Neural progenitor cell (in vitro differentiated cells): ENCODE data around the gene CD200. TPM values are rescaled to one million over a fixed set of nuclear protein-coding genes. Genes with fewer than 3 reads are reported as not detected.

Experiments used
- DNase-seq: peaks from one replicate; pipeline ENCODE4 v3.0.0-alpha.2; 2016; ENCODE audit warnings: low spot score
- H2AFZ ChIP-seq: fragments of 200-600 bp; sonication (generic); replicated peaks from 2 replicates; pipeline ENCODE4 v1.6.1; 2016; ENCODE audit warnings: antibody characterized with exemption
- H3F3A ChIP-seq: fragments of 200-600 bp; sonication (generic); 2 replicates; pipeline ENCODE4 v1.6.1; 2016; ENCODE audit warnings: antibody characterized with exemption, low read depth
- H3K27ac ChIP-seq: fragments of 200-600 bp; sonication (generic); 2 replicates; pipeline ENCODE4 v1.5.1; 2016; ENCODE audit warnings: mild to moderate bottlenecking
- H3K27me3 ChIP-seq: fragments of 200-600 bp; sonication (generic); 2 replicates; pipeline ENCODE4 v1.6.1; 2016; ENCODE audit warnings: mild to moderate bottlenecking, moderate library complexity
- H3K36me3 ChIP-seq: fragments of 200-600 bp; sonication (generic); 2 replicates; pipeline ENCODE4 v1.5.1; 2016
- H3K4me1 ChIP-seq: fragments of 200-600 bp; sonication (generic); 2 replicates; pipeline ENCODE4 v1.6.1; 2016; ENCODE audit warnings: mixed run types
- H3K4me2 ChIP-seq: fragments of 200-600 bp; sonication (generic); 2 replicates; pipeline ENCODE4 v1.6.1; 2016
- H3K4me3 ChIP-seq: fragments of 200-600 bp; sonication (generic); 2 replicates; pipeline ENCODE4 v1.5.1; 2016
- H3K79me2 ChIP-seq: fragments of 200-600 bp; sonication (generic); 2 replicates; pipeline ENCODE4 v1.6.1; 2016; ENCODE audit warnings: low read depth
- H3K9ac ChIP-seq: fragments of 200-600 bp; sonication (generic); 2 replicates; pipeline ENCODE4 v1.6.1; 2016
- H3K9me3 ChIP-seq: fragments of 200-600 bp; sonication (generic); 2 replicates; pipeline ENCODE4 v1.5.1; 2016; ENCODE audit warnings: low read depth
- H4K20me1 ChIP-seq: fragments of 200-600 bp; sonication (generic); 2 replicates; pipeline ENCODE4 v1.6.1; 2016; ENCODE audit warnings: low read depth
- H3K27ac Mint-ChIP-seq: 3 replicates; pipeline ENCODE4 v1.8.0; 2021; ENCODE audit warnings: mixed read lengths
- H3K27me3 Mint-ChIP-seq: 2 replicates; pipeline ENCODE4 v1.8.0; 2022; ENCODE audit warnings: low read depth, mild to moderate bottlenecking, inconsistent platforms, moderate library complexity, mixed read lengths; ENCODE audit not compliant: insufficient read depth
- H3K36me3 Mint-ChIP-seq: 3 replicates; pipeline ENCODE4 v1.8.0; 2021; ENCODE audit warnings: mixed read lengths
- H3K4me1 Mint-ChIP-seq: 3 replicates; pipeline ENCODE4 v1.8.0; 2021; ENCODE audit warnings: mixed read lengths
- H3K4me3 Mint-ChIP-seq: 3 replicates; pipeline ENCODE4 v1.8.0; 2021; ENCODE audit warnings: mild to moderate bottlenecking, moderate library complexity, mixed read lengths
- H3K9me3 Mint-ChIP-seq: 3 replicates; pipeline ENCODE4 v1.8.0; 2020; ENCODE audit warnings: mixed read lengths
- EZH2 ChIP-seq: fragments of 200-600 bp; sonication (generic); IDR thresholded peaks from 2 replicates; pipeline ENCODE4 v1.6.1; 2017; ENCODE audit warnings: antibody characterized with exemption, mild to moderate bottlenecking, moderate library complexity
- EZH2phosphoT487 ChIP-seq: fragments of 200-600 bp; sonication (generic); IDR thresholded peaks from 2 replicates; pipeline ENCODE4 v1.6.1; 2017; ENCODE audit warnings: antibody characterized with exemption
- total RNA-seq: library from RNA; depleted of rRNA; stranded (reverse); fragments of >200 nt; gene quantifications from 2 replicates; pipeline ENCODE4 v1.2.3, GENCODE V29; 2015; ENCODE audit warnings: low replicate concordance
- TF ChIP-seq, protein P1 (sequence below): fragments of 200-600 bp; sonication (generic); IDR thresholded peaks from 2 replicates; pipeline ENCODE4 v1.5.1; 2017; ENCODE audit warnings: antibody characterized with exemption, mild to moderate bottlenecking

The CD200 gene
- total RNA-seq, 1 donor from 2014 or later = 48.4 TPM

DNA sequence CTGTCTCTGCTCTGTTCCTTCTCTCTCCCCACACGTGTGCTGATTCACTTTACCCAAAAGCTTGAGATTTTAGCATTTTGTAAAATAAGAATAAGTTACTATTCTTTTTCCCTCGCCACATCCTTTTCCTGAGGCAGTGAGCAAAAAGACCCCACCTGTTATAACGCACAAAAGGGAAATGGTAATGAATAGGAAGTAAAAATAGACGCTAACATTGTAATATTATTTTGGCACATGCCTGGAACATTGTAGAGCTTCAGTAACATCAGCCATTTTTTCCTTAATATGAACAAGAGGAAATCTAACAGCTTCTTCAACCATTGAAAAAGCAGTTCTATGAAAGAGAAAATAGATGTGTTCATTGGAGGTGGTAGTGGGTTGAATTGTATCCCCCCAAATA is 40.5 kb downstream of the CD200 start:
- H3K9ac ChIP-seq = no peak overlapping the region
- no peaks in the 10 kb centered on the region for H3K36me3 ChIP-seq
- H3K9me3 Mint-ChIP-seq = no peaks in the 10 kb centered on the region
- H3K4me2 ChIP-seq = no peak overlapping the region
- no peaks in the 10 kb centered on the region for H3F3A ChIP-seq
- no peak for DNase-seq
- no peak overlapping the region for H3K4me3 ChIP-seq
- H3K79me2 ChIP-seq = no peaks in the 10 kb centered on the region
- H3K9me3 ChIP-seq = no peaks in the 10 kb centered on the region
- H3K4me3 Mint-ChIP-seq = no peak overlapping the region
- no peaks in the 10 kb centered on the region for H3K4me1 ChIP-seq
- no peak overlapping the region for H3K27ac ChIP-seq
- TF ChIP-seq EZH2 = no peak
- TF ChIP-seq, protein P1, sequence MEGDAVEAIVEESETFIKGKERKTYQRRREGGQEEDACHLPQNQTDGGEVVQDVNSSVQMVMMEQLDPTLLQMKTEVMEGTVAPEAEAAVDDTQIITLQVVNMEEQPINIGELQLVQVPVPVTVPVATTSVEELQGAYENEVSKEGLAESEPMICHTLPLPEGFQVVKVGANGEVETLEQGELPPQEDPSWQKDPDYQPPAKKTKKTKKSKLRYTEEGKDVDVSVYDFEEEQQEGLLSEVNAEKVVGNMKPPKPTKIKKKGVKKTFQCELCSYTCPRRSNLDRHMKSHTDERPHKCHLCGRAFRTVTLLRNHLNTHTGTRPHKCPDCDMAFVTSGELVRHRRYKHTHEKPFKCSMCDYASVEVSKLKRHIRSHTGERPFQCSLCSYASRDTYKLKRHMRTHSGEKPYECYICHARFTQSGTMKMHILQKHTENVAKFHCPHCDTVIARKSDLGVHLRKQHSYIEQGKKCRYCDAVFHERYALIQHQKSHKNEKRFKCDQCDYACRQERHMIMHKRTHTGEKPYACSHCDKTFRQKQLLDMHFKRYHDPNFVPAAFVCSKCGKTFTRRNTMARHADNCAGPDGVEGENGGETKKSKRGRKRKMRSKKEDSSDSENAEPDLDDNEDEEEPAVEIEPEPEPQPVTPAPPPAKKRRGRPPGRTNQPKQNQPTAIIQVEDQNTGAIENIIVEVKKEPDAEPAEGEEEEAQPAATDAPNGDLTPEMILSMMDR = no peak
- H3K36me3 Mint-ChIP-seq = no peaks in the 10 kb centered on the region
- H3K27me3 Mint-ChIP-seq = peaks cover 2% of the 10 kb centered on the region
- H3K27me3 ChIP-seq = no peaks in the 10 kb centered on the region
- no peak overlapping the region for H3K27ac Mint-ChIP-seq
- no peaks in the 10 kb centered on the region for H3K4me1 Mint-ChIP-seq
- H4K20me1 ChIP-seq = no peaks in the 10 kb centered on the region
- H2AFZ ChIP-seq = no peak overlapping the region

DNA sequence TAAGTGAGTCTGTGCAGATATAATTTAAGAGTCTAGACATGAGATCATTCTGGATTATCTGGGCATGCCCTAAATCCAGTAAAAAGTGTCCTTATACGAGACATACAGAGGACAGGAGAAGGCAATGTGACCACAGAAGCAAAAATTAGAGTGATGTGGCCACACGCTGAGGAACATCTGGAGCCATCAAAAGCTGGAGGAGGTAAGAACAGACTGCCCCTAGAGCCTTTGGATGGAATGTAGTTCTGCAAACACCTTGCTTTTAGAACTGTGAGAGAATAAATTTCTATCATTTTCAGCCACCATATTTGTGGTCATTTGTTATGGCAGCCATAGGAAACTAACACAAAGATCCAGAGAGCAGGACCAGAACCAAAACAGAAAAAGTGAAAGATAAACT is 41.0 kb downstream of the CD200 start:
- no peak overlapping the region for H2AFZ ChIP-seq
- no peak for DNase-seq
- H3K36me3 ChIP-seq = no peaks in the 10 kb centered on the region
- no peak overlapping the region for H3K9ac ChIP-seq
- H3K9me3 Mint-ChIP-seq = no peaks in the 10 kb centered on the region
- no peaks in the 10 kb centered on the region for H3K27me3 ChIP-seq
- H4K20me1 ChIP-seq = no peaks in the 10 kb centered on the region
- no peak overlapping the region for H3K4me2 ChIP-seq
- no peaks in the 10 kb centered on the region for H3F3A ChIP-seq
- H3K27ac Mint-ChIP-seq = no peak overlapping the region
- no peaks in the 10 kb centered on the region for H3K4me1 ChIP-seq
- no peaks in the 10 kb centered on the region for H3K79me2 ChIP-seq
- peaks cover 2% of the 10 kb centered on the region for H3K27me3 Mint-ChIP-seq
- no peak overlapping the region for H3K27ac ChIP-seq
- no peak overlapping the region for H3K4me3 Mint-ChIP-seq
- no peaks in the 10 kb centered on the region for H3K9me3 ChIP-seq
- no peaks in the 10 kb centered on the region for H3K36me3 Mint-ChIP-seq
- TF ChIP-seq EZH2phosphoT487 (no peak), EZH2 (no peak)
- TF ChIP-seq, protein P1 = no peak
- H3K4me3 ChIP-seq = no peak overlapping the region
- H3K4me1 Mint-ChIP-seq = no peaks in the 10 kb centered on the region

DNA sequence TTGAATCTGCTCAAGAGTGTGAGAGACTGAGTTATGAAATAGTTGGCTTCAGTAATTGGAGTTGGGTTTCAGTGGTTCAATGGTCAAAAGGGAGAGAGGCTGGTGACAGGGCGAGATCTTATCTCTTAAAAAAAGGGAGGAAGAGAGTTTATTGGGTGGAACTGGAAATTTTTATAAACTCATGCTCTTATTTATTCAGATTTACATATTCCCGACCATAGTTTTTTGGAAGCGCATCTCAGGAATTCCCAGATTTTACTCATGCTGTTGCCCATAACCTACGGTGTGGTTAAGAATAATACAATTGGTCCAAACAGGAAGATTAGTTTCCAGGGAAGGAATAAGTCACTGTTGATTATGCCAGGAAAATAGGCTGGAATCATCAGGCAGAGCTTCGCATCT is 41.4 kb downstream of the CD200 start:
- Histone ChIP-seq H3K4me2 (no peak overlapping the region), H3K27me3 (no peaks in the 10 kb centered on the region), H3K79me2 (no peaks in the 10 kb centered on the region), H3K27ac (no peak overlapping the region), H3K4me1 (no peaks in the 10 kb centered on the region), H3K9me3 (no peaks in the 10 kb centered on the region), H3K36me3 (no peaks in the 10 kb centered on the region), H2AFZ (no peak overlapping the region), H3F3A (no peaks in the 10 kb centered on the region), H3K9ac (no peak overlapping the region), H3K4me3 (no peak overlapping the region), H4K20me1 (no peaks in the 10 kb centered on the region)
- Mint-ChIP-seq H3K27me3 (peaks cover 2% of the 10 kb centered on the region), H3K27ac (no peak overlapping the region), H3K4me3 (no peak overlapping the region), H3K4me1 (no peaks in the 10 kb centered on the region), H3K36me3 (no peaks in the 10 kb centered on the region), H3K9me3 (no peaks in the 10 kb centered on the region)
- DNase-seq = no peak
- TF ChIP-seq EZH2 (no peak), EZH2phosphoT487 (no peak)
- TF ChIP-seq, protein P1 = no peak

DNA sequence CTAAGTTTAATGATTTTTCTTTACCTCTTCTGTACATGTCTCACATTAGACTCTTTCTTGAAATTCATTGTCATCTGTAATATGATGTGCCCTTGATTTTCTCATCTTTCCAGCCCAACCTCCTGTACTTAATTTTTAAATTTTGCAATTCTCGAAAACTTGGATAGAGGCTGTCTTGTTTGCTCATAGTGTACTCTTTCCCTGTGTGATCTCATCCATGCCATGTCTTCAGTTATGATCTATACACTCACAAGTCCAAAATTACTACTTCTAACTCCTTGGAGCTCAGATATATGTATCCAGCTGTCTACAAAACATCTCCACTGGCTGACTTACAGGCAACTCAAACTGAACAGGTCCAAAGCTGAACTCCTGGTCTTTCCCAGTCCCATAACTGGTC is 42.2 kb downstream of the CD200 start:
- H3K9ac ChIP-seq = no peak overlapping the region
- no peaks in the 10 kb centered on the region for H4K20me1 ChIP-seq
- no peak overlapping the region for H2AFZ ChIP-seq
- no peak overlapping the region for H3K27ac Mint-ChIP-seq
- H3K4me1 Mint-ChIP-seq = no peaks in the 10 kb centered on the region
- no peak overlapping the region for H3K4me3 ChIP-seq
- TF ChIP-seq EZH2 (no peak), EZH2phosphoT487 (no peak)
- TF ChIP-seq, protein P1 = no peak
- H3K4me2 ChIP-seq = no peak overlapping the region
- no peaks in the 10 kb centered on the region for H3K4me1 ChIP-seq
- H3K36me3 Mint-ChIP-seq = no peaks in the 10 kb centered on the region
- peaks cover 2% of the 10 kb centered on the region for H3K27me3 Mint-ChIP-seq
- H3K36me3 ChIP-seq = no peaks in the 10 kb centered on the region
- no peaks in the 10 kb centered on the region for H3K79me2 ChIP-seq
- H3K9me3 Mint-ChIP-seq = no peaks in the 10 kb centered on the region
- H3K27me3 ChIP-seq = no peaks in the 10 kb centered on the region
- no peak for DNase-seq
- H3K27ac ChIP-seq = no peak overlapping the region
- no peaks in the 10 kb centered on the region for H3F3A ChIP-seq
- H3K9me3 ChIP-seq = no peaks in the 10 kb centered on the region
- H3K4me3 Mint-ChIP-seq = no peak overlapping the region
